Activated CD4-positive, alpha-beta T cell treated with anti-CD3 and anti-CD28 coated beads, Interleukin-10, Interleukin-2, amounts not matched to agents 100 ng/mL and 50 ng/mL, durations not matched to agents 16 hours and 8 hours (primary cell): ENCODE measurements around the gene BNIP3.
"Not testable (repeated sequence)": the region's sequence is repeated elsewhere in the genome, so short reads cannot be mapped to it uniquely, and the experiment has no call there.

Source experiments
- DNase-seq: peaks from one replicate; pipeline ENCODE4 v3.0.0-alpha.2; 2020

BNIP3 gene

DNA sequence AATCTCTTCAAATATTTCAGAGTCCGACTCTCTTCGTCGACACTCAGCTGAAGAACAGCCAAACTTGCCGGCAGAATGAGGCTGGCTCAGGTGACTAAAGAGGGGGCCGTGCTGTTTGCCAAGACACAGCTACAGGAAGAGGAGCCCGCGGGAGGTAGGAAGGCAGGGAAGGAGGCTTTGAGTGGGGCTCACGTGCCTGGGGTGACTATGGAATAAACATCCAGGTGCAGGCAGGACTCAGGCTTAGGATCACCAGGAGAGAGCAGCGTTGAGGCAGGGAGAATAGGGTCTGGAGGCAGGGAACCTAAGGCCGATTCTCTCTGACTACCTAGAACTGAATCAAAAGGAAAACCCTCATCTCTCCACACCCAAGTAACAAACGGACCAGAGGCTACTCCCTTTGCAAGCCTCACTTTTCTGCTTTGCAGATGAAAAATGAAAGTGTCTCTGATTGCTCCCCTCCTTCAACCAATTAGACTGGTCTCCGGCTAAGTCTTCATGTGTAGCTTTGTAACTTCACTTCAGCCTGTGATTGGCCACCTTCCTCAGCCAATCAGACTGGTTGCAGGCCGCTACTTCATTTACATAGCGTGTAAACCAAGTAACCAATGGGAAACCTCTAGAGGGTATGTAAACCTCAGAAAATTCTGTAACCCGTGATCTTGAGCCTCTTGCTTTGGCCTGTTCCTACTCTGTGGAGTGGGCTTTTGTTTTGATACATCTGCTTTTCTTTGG lies 19.7 kb upstream of the BNIP3 start:
- DNase-seq = no peak

DNA sequence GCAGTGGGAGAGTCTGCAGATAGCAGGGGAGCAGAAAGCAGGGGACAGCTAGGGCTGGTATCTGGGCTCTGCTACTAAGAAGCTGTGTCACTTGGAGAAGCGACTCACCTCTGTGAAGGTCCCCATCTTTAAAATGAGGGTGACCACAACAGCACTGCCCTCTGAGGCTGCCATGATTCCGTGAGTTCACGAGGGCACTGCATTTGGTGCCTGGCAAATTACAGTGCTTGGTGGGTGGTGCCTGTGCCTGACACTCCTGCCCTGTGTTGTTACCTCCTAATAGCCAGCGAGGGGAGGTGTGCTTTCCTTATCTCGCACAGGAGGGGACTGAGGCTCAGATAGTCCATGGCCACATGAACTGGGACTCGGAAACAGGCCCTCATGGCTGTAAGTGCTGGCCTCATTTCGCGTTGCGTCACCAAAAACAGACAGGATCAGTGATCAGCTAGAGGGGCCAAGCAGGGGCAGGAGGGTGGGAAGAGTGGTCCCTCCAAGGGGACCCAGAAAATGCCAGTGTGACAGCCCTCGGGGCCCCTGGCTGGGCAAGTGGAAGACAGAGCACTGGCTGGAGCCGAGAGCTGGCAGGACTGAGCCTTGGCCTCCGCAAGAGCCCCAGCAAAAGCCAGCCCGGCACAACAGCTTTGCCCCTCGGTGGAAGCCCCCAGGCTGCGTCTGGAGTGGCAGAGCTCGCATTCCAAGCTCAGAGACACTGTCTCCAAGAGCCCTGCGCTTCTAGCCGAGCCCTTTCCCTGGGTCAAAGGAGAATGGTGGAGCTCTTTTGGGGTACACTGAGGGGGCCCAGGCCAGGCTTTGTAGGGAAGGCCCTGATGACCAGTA lies 17.3 kb upstream of the BNIP3 start:
- no peak for DNase-seq

DNA sequence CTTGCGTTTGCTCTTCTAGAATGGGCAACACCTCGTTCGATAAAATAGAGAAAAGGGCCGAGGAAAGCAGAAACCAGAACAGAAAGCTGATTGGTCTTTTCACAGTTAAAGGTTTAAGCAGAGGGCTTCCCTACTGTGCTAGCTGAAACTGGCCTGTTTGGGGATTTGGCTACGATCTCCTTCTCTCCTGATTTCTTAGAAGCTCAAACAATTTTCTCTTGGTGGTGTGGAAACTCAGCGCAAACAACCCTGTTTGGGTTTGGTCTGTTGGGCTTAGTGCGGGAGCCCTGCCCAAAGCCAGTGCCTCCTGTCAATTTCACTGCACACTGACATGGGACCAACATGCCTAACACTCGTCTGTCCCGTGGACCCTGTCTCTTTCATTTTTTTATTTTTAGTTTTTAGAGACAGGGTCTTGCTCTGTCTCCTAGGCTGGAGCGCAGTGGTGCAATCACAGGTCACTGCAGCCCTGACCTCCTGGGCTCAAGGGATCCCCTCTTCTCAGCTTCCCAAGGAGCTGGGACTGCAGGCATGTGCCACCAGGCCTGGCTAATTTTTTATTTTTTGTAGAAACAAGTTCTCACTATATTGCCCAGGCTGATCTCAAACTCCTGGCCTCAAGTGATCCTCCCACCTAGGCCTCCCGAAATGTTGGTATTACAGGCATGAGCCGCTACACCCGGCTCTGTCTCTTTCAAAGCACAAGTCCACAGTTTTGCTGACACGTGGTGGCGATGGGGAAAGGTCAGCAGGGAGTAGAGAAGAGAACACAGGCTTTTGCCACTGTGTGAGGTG lies 16.5 kb upstream of the BNIP3 start:
- DNase-seq = no peak

DNA sequence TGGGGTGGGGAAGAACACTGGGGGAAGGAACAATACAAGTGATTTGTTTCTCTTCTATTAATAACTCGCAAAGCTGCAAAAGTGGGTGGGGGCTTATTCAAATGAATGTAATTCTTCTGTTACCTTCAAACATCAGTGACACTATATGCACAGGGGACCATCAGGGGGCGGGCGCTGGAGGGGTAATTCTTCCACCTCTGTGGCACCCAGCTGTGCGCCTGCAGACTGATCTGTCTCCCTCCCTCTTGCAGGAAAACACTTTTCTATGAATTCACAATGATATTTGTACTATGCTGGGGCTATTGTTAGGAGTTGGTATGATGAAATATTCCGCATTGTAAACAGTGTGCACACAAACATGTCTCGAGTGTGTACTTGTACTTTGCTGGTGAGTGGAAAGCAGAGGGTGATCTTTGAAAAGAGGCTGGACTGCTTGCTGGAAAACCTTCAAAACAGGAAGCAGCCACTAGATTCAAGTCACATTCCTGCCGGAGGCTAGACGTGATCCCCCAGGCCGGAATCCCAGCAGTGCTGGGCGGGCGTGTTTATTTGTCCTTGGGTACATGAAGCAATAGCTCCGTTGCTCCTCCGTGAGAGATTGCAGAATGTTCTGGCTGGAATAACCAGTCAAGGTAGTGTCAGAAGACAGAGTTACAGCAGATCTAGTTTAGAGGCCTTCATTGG lies 15.8 kb upstream of the BNIP3 start:
- DNase-seq = no peak

DNA sequence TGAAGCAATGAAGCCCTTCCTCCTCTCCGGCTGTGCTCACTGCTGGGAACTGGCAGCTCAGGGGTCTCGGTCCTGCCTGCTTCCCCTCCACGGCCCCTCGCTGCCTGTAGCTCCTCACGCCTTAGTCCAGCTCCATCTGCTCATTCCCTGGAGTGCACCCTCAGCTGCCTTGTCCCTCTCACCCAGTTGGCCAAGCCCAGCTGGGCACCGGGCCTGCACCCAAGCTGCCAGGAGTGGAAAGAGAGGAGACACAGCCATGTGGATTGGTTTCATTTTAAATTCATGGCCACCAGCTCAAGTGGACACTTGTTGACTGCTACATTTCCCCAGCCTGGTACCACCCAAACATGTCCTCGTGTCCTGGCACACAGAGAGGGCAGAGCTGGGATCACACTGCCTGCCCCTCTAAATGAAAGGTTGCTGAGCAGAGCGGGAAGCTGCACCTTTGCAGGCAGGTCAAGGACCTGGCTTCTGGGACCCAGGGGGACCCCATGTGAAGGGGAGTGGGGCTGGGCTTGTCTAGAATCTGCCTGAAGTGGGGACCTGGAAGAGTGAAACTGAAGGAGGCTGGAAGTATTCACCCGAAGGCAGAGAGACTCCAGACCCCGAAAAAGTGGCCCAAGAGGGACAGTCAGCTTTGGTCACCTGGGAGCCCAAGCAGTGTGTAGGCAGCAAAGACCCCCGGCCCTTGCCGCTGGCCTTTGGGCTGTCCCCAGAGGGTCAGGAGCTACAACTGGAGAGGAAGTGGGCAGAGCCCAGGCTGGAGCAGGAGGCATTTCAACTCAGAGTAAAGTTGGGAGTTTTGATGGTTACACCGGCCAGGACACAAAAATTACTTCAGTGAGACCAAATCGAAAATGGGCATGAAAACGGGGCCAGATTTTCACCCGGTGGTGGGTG lies 15.0 kb upstream of the BNIP3 start:
- DNase-seq = no peak

DNA sequence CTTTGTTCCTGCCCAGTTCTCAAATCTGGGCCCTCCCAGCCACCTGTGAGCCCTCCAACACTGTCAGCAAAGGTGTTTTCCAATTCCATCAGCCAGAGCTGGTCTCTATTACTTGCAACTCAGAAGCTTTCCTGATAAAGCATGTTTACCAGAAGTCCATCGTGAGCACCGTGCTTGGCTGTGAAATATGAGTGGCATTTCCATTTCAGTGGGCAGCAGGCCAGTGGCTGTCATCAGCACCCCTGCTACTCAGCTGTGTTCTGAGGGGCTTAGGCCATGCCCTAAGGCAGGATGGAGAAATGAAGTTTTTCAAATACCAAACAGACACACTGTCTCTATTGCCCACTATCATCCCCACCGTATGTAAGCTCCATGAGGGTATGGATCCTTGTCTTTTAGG lies 12.7 kb upstream of the BNIP3 start:
- DNase-seq = no peak

DNA sequence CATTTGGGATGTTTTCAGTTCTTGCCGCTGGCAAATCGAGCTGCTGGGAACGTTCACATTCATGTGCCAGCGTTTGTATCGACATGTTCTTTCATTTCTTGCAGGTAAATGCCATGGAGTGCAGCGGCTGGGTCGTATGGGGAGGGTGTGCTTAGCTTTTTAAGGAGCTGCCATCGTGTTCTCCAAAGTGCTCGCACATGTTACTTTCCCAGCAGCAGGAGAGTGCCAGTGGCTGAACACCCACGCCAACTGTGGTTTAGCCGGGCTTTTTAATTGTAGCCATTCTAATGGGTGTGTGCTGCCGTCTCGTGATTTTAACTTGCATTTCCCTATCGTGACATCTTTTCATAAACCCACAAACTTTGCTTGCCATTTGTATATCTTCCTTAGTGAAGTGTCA lies 11.6 kb upstream of the BNIP3 start:
- DNase-seq = no peak

DNA sequence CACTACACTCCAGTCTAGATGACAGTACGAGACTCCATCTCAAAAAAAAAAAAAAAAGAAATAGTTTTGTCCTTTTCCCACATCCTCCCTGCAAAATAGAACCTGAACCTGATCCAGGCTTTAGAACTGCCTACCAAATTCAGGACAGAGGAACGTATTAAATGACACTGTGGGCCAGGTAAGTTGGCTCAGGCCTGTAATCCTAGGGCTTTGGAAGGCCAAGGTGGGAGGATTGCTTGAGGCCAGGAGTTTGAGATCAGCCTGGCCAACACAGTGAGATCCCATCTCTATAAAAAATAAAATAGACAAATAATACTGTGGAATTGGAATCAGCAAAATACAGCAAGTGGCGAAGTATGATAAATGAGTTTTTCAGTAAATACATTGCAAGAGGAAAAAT lies 10.0 kb upstream of the BNIP3 start:
- no peak for DNase-seq

DNA sequence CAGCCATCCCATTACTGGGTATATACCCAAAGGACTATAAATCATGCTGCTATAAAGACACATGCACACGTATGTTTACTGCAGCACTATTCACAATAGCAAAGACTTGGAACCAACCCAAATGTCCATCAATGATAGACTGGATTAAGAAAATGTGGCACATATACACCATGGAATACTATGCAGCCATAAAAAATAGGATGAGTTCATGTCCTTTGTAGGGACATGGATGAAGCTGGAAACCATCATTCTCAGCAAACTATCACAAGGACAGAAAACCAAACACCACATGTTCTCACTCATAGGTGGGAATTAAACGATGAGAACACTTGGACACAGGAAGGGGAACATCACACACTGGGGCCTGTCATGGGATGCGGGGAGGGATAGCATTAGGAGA lies 6.1 kb upstream of the BNIP3 start:
- DNase-seq = not testable (repeated sequence)

DNA sequence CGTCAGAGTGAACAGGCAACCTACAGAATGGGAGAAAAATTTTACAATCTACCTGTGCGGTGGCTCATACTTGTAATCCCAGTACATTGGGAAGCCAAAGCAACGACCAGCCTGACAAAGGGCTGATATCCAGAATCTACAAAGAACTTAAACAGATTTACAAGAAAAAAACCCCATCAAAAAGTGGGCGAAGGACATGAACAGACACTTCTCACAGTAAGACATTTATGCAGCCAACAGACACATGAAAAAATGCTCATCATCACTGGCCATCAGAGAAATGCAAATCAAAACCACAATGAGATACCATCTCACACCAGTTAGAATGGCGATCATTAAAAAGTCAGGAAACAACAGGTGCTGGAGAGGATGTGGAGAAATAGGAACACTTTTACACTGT lies 5.6 kb upstream of the BNIP3 start:
- not testable (repeated sequence) for DNase-seq

DNA sequence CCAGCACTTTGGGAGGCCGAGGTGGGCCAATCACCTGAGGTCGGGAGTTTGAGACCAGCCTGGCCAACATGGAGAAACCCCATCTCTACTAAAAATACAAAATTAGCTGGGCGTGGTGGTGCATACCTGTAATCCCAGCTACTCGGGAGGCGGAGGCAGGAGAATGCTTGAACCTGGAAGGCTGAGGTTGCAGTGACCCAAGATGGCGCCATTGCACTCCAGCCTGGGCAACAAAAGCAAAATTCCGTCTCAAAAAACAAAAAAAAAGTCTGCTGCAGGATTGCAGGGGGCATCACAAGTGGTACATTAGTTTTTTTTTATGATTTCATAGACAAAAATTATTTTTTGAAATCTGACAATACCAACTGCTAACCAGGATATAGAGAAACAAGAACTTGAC lies 5.1 kb upstream of the BNIP3 start:
- DNase-seq = not testable (repeated sequence)

DNA sequence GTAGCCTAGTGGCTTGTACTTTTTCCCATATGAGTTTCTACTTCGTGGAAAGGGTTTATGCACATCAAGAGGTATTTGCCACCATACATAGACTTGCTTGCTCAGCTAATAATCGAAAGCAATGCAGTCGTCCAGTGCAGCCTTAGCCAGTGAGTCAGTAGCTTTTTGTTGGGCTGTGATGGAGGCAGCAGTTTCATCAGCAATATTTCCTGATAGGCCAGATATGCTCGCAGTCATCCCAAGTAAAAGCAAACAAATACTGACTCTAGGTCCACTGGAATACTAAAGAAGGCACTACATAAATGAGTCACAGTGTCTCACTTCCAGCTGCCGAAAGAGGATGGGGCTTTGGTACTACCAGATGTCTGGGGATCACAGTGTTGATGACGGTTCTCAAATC lies 2.1 kb upstream of the BNIP3 start:
- DNase-seq = no peak

DNA sequence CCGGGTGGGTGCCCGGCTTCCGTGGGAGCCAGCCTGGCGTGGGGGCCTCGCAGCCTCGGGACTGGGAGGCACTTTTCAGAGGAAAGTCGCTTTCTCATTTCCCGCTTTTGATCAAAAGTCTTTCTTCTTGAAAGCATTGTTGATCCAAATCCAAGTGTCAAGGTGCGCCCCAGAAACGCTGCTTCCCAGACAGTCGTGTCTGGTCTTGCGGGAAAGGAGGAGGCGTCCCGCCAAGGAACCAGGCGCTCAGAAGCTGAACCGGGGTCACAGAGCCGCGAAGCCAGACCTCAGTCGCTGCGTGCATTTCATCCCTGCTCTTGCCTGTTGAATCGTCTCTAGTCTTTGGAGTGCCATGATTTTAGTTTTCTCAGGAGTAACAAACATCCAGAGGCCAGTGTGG lies 1.1 kb upstream of the BNIP3 start:
- no peak for DNase-seq

DNA sequence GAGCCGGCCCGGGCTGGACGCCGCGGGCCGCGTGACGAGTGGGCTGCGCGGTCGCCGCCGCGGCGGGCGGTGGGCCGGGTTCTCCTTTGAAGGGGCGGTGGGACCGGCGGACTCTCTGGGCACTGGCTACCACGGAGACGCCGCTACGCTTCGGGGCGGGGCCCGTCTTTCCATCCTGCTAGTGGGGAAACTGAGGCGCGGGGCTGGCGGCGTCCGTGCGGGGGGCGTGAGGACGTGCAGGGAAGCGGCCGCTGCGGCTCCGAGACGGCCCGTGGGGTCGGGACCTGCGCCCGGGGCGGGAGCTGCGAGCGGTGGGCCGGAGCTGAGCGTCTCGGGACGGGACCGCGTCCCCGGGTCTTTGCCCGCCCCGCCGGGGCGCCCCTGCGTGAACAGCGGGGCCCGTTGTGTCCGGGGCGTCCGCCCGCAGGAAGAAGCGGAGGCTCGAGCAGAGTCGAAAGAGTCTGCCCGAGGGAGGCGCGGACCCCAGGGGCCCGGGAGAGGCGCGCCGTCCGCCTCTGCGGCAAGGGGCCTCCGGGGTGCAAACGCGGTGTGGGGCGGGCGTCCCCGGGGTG lies 548 bp upstream of the BNIP3 start:
- no peak for DNase-seq

DNA sequence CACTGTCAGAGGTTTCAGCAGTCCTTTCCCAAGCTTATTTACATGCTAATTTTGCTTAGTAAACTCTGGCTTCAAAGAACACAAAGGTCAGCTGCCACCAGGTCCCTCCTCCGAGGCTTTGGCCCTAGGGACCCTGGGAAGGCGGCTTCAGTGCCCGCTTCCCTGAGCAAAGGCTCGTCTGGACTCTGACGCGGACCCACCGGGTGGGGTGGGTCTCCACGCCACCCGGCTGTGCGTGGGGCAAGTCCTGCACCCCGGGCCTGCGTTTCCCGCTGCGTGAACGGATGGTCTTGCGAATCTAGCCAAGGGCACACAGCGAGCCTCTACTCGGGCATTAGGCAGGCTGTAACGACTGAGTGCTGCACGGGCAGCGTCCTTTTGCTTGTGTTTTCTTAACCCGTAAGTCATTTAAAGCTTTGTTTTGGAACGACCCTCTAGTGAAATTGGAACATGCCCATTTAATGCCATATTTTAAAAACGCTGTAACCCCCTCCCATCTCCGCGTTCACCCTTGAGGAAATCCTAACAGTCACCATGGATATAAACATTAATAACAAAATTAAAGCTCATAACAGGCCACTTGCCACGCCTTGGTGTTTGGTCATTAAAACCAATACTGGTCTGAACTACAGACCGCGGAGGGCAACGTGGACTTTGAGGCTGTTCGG lies 828 bp downstream of the BNIP3 start:
- DNase-seq = no peak

DNA sequence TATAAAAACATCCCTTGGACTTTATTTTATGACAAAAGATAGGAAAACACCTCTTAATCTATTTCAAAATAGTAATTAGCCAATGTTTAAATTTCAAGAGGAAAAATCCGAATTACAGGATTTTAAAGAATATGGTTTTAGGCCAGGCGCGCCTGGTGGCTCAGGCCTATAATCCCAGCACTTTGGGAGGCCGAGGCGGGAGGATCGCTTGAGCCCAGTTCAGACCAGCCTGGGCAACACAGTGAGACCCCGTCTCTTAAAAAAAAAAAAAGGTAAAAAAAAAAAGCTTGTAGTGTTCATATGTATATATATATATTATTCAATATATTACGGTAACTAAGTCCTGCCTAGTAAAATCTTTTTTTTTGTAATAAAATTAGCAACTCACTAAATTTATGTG lies 1.4 kb downstream of the BNIP3 start:
- DNase-seq = no peak

DNA sequence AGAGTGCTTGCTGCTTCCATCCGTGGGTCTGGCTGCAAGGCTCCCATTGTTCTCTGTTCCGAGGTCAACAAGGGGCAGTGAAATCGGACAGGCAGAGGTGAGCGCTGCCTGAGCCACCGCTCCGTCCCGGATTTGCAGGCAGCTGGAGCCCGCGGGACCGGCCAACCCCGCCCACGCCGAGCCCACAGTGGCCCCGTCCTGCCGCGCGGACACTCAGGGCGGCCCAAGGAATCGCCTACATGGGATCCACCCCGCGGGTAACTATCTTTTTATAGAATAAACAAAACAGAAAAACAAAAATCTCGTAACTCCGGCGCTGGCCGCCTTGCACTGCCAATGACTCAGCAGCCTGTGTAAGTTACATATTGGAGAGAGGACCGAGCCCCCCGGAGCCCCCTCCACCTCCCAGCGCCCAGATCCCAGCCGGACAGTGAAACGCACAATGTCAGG lies 1.9 kb downstream of the BNIP3 start:
- no peak for DNase-seq

DNA sequence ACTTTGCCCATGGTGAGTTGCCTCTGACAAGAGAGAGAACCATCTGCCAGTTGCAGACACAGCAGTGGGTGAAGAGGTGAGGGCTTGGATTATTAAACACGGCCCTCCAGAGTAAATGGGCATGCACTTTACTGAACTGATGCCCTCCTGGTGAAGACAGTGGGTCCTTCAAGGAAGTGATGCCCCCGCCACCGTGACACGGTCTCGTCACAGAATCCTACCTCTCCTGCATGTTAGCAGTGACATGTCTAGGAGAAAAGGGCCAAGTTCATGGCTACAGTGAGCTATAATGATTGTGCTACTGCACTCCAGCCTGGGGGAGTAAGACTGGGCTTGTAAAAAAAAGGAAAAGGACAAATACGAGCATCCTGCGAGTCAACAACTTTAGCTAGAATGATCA lies 2.4 kb downstream of the BNIP3 start:
- no peak for DNase-seq

DNA sequence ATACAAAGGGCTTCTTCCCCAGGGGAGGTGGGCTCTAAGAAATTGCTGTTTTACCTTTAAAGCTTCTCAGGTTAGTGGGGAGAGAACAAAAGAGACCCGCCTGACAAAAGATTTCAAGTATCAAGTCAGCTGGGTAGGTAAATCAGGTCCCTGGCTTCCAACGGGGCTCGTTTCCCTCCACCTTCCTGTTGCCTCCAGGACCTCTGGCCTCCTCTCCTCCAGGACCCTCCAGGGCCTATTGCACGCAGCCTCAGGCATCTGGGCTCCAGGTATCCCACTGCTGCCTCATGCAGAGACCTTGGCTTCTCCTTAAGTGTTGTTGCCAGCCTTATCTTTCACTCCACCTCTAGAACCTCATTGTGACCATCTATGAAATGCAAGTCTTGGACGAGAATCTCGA lies 2.9 kb downstream of the BNIP3 start:
- no peak for DNase-seq

DNA sequence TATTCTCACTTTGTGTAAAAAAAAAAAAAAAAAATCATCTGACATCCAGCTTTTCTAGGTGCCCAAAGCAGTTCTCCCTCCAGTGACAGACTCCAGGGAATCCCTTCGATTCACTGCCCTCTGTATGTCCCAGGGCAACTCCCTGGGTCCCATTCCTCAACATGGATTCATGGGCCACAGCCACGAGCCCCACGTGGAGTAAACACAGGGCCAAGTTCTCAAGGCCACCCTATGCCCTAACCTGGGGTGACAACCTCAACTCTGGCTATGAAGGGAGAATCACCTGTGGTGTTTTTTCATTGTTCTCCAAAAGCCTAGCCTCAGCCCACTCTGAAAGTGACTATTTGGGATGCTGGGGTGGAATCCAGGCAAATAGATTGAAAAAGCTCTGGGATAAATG lies 3.4 kb downstream of the BNIP3 start:
- DNase-seq = no peak
